G401.6 (cell line): ENCODE measurements around the gene FAM161A.
"Not testable (repeated sequence)": the region's sequence is repeated elsewhere in the genome, so short reads cannot be mapped to it uniquely, and the experiment has no call there.

Experiments used
- FAIRE-seq: peaks from 2 replicates; lab custom pipeline; 2012; peaks lifted over from hg19 to GRCh38; lab: Jason Lieb, UNC

FAM161A gene

GRCh38 chr2:61834893-61835292, 19.0 kb downstream of the FAM161A start:
- no peak for FAIRE-seq

DNA sequence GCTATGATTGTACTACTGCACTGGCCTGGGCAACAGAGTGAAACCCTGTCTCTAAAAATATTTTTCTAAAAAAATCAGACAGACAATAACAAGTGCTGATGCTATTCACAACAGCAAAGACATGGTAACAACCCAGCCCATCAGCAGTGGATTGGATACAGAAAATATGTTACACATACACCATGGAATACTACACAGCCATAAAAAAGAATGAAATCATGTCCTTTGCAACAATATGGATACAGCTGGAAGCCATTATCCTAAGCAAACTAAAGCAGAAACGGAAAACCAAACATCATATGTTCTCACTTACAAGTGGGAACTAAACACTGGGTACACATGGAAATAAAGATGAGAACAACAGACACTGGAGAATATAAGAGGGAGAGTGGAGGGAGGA, 19.9 kb downstream of the FAM161A start:
- no peak for FAIRE-seq

DNA sequence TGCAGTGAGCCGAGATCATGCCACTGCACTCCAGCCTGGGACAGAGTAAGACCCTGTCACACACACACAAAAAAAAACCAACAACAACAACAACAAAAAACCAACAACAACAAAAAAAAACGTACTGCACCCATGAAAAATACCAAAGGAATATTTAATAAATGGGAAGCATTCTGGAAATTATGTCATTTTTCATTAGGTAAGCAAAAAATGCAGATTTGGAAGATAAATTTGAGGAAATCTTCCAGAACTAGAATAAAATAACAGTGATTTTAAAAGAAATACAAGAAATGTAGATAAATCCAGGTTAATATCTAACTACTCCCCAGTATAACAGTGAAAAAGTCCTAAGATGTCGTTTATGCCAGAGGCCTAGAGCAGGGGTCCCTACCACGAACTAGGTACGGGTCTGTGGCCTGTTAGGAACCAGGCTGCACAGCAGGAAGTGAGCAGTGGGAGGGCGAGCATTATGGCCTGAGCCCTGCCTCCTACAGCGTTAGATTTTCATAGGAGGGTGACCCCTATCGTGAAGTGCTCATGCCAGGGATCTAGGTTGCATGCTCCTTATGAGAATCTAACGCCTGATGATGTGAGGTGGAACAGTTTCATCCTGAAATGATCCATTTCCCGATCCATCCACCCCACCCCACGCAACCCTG, 21.5 kb downstream of the FAM161A start:
- no peak for FAIRE-seq

DNA sequence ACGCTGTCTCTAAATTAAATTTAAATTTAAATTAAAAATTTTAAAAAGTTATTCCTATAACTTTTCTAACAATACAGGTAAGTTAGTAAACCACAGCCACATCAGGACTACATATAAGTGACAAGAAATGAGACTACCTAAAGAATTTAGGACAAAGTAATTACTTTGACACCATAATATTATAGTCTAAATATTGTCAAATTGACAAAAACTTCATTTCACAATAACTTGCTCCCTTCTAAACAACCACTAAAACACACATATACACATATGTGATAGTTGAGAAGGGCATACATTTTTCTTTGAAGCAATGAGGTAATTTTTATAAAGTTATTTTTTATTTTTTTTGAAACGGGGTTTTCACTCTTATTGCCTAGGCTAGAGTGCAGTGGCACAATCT, 31.6 kb downstream of the FAM161A start:
- no peak for FAIRE-seq

- FAIRE-seq, result no peak
Measured at GRCh38 chr2:61816480-61817355, 37.1 kb downstream of the FAM161A start.

DNA sequence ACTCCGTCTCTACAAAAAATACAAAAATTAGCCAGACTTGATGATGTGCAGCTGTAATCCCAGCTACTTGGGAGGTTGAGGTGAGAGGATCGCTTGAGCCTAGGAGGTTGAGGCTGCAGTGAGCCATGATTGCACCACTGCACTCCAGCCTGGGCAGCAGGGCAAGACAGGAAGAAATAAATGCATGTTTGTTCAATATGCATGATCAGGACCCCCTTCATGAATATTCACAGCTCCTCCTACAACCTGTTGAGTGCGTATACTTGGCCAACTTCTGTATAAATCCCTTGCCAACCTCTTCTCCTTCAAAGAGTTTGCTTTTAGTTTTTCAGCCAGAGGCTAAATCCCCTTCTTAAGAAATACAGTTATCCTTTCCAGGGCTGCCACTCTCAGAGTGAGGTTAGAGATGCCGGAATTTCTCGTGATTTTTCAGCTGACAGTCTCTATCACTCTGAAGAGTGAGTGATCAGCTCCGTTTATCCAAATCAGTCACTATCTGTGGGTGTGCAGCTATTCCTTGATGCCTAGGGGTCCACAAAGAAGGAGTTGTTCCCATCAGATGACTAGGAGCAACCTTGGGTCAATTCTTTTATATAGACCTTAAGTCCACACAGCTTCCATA, 39.2 kb downstream of the FAM161A start:
- FAIRE-seq, result no peak

DNA sequence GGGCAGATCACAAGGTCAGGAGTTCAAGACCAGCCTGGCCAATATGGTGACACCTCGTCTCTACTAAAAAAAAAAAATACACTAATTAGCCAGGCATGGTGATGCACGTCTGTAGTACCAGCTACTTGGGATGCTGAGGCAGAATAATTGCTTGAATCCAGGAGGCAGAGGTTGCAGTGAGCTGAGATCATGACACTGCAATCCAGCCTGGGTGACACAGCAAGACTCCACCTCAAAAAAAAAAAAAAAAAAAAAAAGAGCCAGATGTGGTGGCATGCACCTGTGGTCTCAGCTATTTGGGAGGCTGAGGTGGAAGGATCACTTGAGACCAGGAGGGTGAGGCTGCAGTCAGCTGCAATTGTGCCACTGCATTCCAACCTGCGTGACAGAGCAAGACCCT, 40.5 kb downstream of the FAM161A start:
- FAIRE-seq, result not testable (repeated sequence)

- FAIRE-seq, result no peak
Measured at GRCh38 chr2:61811821-61812220, 42.0 kb downstream of the FAM161A start.

DNA sequence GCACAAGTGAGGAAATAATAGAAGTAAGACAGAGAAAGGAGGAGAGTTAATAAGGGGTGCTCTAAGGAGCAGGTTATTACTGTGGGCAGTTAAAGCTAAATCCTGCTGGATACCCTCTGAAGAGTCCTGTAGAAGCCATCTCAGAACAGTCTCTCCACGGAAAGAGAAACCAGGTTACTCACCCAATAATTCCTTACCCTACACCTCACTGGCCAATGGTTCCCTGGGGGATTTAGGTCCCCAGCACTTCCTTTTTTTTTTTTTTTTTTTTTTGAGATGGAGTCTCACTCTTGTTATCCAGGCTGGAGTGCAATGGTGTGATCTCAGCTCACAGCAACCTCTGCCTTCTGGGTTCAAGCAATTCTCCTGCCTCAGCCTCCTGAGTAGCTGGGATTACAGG, 43.7 kb downstream of the FAM161A start:
- not testable (repeated sequence) for FAIRE-seq

GRCh38 chr2:61808693-61809092, 45.2 kb downstream of the FAM161A start:
- FAIRE-seq, result not testable (repeated sequence)

GRCh38 chr2:61807036-61807757, 46.7 kb downstream of the FAM161A start:
- no peak for FAIRE-seq

GRCh38 chr2:61802548-61802947, 51.3 kb downstream of the FAM161A start:
- no peak for FAIRE-seq

DNA sequence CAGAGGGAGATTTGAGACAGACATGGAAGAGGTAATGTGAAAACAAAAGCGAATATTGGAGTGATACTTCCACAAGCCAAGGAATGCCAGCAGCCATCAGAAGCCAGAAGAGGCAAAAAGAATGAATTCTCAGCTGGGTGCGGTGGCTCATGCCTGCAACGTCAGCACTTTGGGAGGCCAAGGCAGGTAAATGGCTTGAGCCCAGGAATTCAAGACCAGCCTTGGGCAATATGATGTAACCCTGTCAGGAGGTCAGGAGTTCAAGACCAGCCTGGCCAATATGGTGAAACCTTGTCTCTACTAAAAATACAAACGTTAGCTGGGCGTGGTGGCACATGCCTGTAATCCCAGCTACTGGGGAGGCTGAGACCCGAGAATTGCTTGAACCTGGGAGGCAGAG, 54.8 kb downstream of the FAM161A start:
- no peak for FAIRE-seq

GRCh38 chr2:61797446-61797845, 56.4 kb downstream of the FAM161A start:
- FAIRE-seq, result not testable (repeated sequence)

DNA sequence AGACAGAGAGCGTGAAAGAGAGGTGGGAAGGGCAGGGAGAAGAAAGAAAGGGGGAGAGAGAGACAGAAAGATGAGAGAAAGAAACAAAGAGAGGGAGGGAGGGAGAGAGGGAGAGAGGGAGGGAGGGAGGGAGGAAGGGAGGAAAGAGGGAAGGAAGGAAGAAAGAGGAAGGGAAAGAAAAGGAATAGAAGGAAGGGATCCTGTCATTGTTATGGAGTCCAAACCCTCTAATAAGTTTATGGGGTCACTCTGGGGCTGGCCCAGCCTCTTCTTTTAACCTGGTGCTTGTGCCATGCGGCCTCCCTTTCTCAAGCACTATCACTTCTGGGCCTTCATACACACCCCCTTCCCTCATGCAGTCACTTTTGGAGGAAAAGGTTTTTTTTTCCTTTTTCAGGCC, 58.5 kb downstream of the FAM161A start:
- FAIRE-seq, result no peak

DNA sequence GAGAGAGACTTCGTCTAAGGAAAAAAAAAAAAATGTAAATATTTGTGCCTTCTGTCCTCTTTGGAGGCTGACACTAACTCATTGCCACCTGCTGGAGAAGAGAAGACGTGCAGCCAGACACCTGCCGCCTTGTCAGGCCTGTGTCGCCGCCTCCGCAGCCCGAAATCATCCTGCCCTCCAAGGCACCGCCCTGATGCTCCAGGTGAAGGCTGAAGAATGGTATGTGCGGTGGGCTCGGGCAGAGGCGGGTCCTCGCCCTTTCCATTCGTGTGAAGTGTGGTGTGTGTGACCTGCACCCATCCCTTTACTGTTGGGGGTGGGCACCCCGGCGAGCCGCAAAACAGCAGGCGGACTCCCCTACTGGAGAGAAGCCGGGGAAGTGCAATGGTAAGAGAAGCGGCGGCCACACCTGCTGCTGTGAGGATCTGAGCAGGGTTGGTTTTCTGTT, 60.4 kb downstream of the FAM161A start:
- no peak for FAIRE-seq

GRCh38 chr2:61792355-61792890, 61.4 kb downstream of the FAM161A start:
- FAIRE-seq, result no peak

- FAIRE-seq, result no peak
Measured at GRCh38 chr2:61789807-61790602, 63.9 kb downstream of the FAM161A start.

DNA sequence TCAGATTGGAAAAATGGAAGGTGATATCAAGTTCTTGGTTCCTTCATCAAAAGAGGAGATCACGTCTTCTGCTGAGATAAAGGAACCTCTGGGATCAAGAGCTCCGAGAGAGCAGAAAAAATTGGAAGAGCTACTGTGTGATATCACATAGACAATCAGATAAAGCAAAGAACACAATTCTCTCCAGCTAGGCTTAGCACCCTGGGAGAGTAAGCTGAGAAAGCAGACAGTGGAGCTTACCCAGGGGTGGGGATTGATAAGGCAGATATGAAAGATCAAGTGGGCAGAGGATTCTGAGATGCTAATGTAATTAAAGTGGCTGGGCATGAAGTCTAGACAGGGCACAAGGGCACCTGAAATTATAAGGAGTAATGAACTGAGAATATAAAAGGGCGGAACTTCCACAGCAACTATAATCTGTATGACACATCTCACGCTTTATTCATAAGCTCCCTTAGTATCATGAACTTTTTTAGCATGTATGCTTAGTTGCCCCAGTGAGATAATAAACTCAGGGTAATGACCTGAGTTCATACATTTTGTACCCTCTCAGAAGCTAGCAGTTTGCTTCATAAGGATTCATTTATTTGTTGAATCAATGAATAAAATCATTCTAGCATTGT, 65.8 kb downstream of the FAM161A start:
- FAIRE-seq, result no peak

DNA sequence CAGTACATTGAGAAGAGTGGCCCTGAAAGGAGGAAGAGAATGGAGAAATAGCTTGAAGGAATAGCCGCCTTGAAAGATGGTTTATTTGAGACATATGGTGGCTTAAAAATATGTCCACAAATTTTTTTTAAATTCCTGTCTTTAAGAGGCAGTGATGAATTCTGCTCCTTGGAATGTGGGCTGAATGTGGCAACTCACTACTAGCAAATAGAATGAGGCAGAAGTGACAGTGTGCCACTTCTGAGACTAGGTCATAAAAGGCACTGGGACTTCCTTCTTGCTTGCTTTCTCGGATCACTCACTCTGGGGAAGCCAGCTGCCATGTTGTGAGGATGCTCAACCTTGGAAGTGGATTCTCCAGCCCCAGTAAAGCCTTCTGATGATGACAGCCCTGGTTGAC, 67.0 kb downstream of the FAM161A start:
- no peak for FAIRE-seq

- no peak for FAIRE-seq
Measured at GRCh38 chr2:61785583-61785982, 68.3 kb downstream of the FAM161A start.
